Gastroesophageal sphincter (tissue), 3 donors: Measurements from ENCODE around the gene KCNS3.

Experiments
- CTCF ChIP-seq, 4 experiments: fragments of 200-600 bp in 2 of 4; fragments of 450-650 bp in 2 of 4; sonication (generic) in 1 of 4; IDR thresholded peaks; one replicate each; pipeline ENCODE4 v1.5.1; 2017 to 2019; ENCODE audit warnings: antibody characterized with exemption in 4 of 4, mild to moderate bottlenecking in 2 of 4, moderate library complexity in 2 of 4
- EP300 ChIP-seq: sonication (generic); formaldehyde crosslinking; IDR thresholded peaks from one replicate; pipeline ENCODE4 v1.6.1; 2017; ENCODE audit warnings: antibody characterized with exemption, mild to moderate bottlenecking
- POLR2A ChIP-seq, 2 donors: fragments of 450-650 bp; IDR thresholded peaks; one replicate each; pipeline ENCODE4 v1.6.1; 2017; ENCODE audit warnings: antibody characterized with exemption in 2 of 2, mild to moderate bottlenecking in 2 of 2, moderate library complexity in 1 of 2
- POLR2AphosphoS5 ChIP-seq: sonication (generic); formaldehyde crosslinking; IDR thresholded peaks from one replicate; pipeline ENCODE4 v1.6.1; 2017; ENCODE audit warnings: antibody characterized with exemption

DNA sequence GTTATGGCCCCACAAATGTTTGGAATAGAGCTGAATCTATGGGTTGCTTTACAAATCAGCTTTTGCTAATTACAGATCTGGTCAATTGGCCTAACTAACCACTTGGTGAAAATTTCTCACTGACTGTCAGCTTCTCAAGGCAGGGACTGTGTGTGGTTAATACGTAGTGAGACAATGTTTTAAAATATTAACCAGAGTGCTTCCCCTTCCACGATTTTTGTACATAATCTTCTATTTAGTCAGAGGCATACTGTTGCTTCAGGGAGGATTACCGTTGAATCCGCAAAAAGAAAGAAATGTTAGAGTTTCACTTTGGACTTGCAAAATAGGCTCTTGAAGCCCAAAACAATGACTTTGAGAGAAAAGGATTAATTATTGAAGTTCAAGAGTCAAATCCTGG is 14.9 kb upstream of the KCNS3 start:
- TF ChIP-seq POLR2A (IDR thresholded peaks at IDR 0.05) (no peak), POLR2AphosphoS5 (no peak), CTCF (IDR thresholded peaks at IDR 0.05) (no peak), EP300 (no peak)
